Ovary (tissue), 9 donors: ENCODE data around the gene SLC38A10. TPM values are rescaled to one million over a fixed set of nuclear protein-coding genes. Genes with fewer than 3 reads are reported as not detected.

ENCODE experiments used
- DNase-seq, 5 donors: peaks; one replicate each; pipeline ENCODE4 v3.0.0-alpha.2; 2019 to 2020
- H3K27ac ChIP-seq, 2 donors: fragments of 200-600 bp; one replicate each; pipeline versions ENCODE4 v1.5.1 to v1.8.0; 2019 to 2022
- H3K27me3 ChIP-seq: fragments of 200-600 bp; one replicate; pipeline ENCODE4 v1.8.0; 2022
- H3K36me3 ChIP-seq: fragments of 200-600 bp; sonication (generic); one replicate; pipeline ENCODE4 v1.5.1; 2019
- H3K4me1 ChIP-seq: one replicate; pipeline ENCODE4 v1.8.1; 2013; ENCODE audit warnings: mild to moderate bottlenecking, moderate library complexity; ENCODE audit not compliant: insufficient read depth
- H3K4me3 ChIP-seq: fragments of 200-600 bp; sonication (generic); one replicate; pipeline ENCODE4 v1.5.1; 2017
- H3K9me3 ChIP-seq, 2 donors: fragments of 200-600 bp in 1 of 2; sonication (generic) in 1 of 2; one replicate each; pipeline versions ENCODE4 v1.5.1 to v1.8.1; 2013 to 2019; ENCODE audit warnings: mild to moderate bottlenecking in 1 of 2, moderate library complexity in 1 of 2
- EP300 ChIP-seq: sonication (generic); formaldehyde crosslinking; IDR thresholded peaks from one replicate; pipeline ENCODE4 v1.6.1; 2017; ENCODE audit warnings: antibody characterized with exemption
- POLR2A ChIP-seq: fragments of 450-650 bp; IDR thresholded peaks from one replicate; pipeline ENCODE4 v1.6.1; 2017; ENCODE audit warnings: antibody characterized with exemption, mild to moderate bottlenecking, moderate library complexity
- WGBS, 3 donors: extraction: QIAGEN DNeasy Blood & Tissue Kit in 1 of 3; methylation state at CpG; one replicate each; pipeline versions ENCODE4 v1.1.5 to v1.1.7; 2013 to 2017; 5-methylcytosine and 5-hydroxymethylcytosine counted together
- intact Hi-C, 4 donors: fragments of 100-400 bp; cut with DNase I; formaldehyde crosslinking; loops; one replicate each; pipeline versions ENCODE4 v1.11.0 to v1.15.1; 2022 to 2023
- polyA plus RNA-seq, 2 donors: library from polyadenylated mRNA; stranded (reverse); fragments of 200-250 nt in 1 of 2; fragments of 350-450 nt in 1 of 2; fragmentation: Illumina TruSeq in 1 of 2; extraction: RNeasy Lipid Tissue Mini Kit (QIAGEN cat#74804) in 1 of 2; gene quantifications; one replicate each; pipeline ENCODE4 v1.2.3, GENCODE V29; 2013 to 2014
- total RNA-seq, 7 donors: library from RNA; depleted of rRNA in 2 of 7; stranded (reverse); fragments of >200 nt in 2 of 7; fragmentation: NEBNext Ultra II Directional in 3 of 7; extraction: Animal tissue kit (Norgen Biotek cat#: 25700) in 3 of 7; gene quantifications; one replicate each; pipeline versions ENCODE4 v1.1.0 to v1.2.4, GENCODE V29; 2016 to 2023
- TF ChIP-seq, protein P1 (sequence below), 3 donors: fragments of 450-650 bp in 2 of 3; fragments of 200-600 bp in 1 of 3; IDR thresholded peaks; one replicate each; pipeline versions ENCODE4 v1.5.1 to v1.8.0; 2016 to 2022; ENCODE audit warnings: antibody characterized with exemption in 3 of 3, mild to moderate bottlenecking in 1 of 3
- donor health status: DM: no; HTN: no; CAD: no; lungs with moderate emphysema.
- donor health status: DM: no; HTN: no; CAD: no.
- donor health status: Bipolar disorder and iron deficiency.
- donor health status: DM: yes; HTN: yes; CAD: no.
- donor health status: DM: no; HTN: no; CAD: no.
- donor health status: DM: yes; HTN: yes; CAD: no.

SLC38A10 gene
- total and polyA plus RNA-seq, 9 donors, result 11.5 to 75.7 (median 64.3) TPM

DNA sequence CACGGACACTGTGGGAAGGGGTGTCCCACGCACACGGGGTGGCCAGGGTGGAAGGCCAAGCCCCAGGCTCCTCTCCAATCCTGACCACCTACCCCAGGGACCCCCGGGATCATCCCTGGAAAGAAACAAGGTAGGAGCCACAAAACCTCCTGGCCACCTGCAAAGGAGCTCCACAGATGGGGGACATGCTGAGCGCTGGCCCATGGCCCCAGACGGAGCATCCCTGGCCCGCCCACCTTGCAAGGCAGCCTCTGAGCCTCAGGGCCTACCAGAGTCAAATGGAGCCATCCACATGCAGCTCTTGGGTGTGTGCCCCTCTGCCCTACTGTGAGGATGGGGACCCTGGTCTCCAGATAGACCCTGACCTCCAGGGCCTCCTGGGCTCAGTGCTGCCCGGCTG lies 16.3 kb downstream of the SLC38A10 start:
- TF ChIP-seq EP300 (no peak), POLR2A (no peak)
- TF ChIP-seq, protein P1, sequence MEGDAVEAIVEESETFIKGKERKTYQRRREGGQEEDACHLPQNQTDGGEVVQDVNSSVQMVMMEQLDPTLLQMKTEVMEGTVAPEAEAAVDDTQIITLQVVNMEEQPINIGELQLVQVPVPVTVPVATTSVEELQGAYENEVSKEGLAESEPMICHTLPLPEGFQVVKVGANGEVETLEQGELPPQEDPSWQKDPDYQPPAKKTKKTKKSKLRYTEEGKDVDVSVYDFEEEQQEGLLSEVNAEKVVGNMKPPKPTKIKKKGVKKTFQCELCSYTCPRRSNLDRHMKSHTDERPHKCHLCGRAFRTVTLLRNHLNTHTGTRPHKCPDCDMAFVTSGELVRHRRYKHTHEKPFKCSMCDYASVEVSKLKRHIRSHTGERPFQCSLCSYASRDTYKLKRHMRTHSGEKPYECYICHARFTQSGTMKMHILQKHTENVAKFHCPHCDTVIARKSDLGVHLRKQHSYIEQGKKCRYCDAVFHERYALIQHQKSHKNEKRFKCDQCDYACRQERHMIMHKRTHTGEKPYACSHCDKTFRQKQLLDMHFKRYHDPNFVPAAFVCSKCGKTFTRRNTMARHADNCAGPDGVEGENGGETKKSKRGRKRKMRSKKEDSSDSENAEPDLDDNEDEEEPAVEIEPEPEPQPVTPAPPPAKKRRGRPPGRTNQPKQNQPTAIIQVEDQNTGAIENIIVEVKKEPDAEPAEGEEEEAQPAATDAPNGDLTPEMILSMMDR (IDR thresholded peaks at IDR 0.05), result no peak

DNA sequence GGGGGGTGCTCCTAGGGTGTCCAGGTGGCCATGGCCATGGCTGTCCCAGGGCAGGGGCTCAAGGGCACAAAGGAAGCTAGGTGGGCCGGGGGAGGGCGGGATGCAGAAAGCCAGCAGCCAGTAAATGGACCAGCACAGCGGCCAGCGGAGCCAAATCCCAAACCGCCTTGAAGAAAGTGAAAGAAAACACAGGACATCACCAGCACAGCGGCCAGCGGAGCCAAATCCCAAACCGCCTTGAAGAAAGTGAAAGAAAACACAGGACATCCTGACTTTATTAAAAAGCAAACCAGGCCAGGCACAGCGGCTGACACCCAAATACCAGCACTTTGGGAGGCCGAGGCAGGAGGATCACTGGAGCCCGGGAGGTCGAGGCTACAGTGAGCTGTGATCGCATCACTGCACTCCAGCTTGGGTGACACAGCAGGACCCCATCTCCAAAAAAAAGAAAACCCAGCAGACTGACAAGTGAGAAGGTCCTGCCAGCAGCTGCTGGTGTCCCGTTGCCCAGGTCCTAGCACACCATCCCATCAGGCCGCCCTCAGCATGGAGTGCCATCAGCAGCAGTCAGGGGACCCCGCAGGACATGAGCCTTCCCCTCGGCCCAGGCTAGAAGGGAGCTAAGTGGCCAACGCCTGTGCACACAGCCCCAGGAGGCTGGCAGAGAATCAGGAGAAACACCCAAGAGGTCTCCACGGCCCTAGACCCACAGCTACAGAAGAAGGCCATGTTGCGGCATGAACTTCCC lies 17.0 kb downstream of the SLC38A10 start:
- Histone ChIP-seq H3K27ac (peak overlapping the region; percentile 56 to 74), H3K4me1 (peaks cover 9% of the 10 kb centered on the region), H3K27me3 (no peaks in the 10 kb centered on the region), H3K9me3 (no peaks in the 10 kb centered on the region), H3K4me3 (no peak overlapping the region), H3K36me3 (no peaks in the 10 kb centered on the region)
- WGBS, 3 donors, result 30 to 50% (median 33%) methylated on average over 20 of the region's 20 CpGs
- peak in 3 of 5 donors; percentile 67 to 77 (median 68) for DNase-seq
- no peak for TF ChIP-seq POLR2A
- TF ChIP-seq EP300, result no peak
- TF ChIP-seq, protein P1 (IDR thresholded peaks at IDR 0.05), result no peak
- intact Hi-C loops, result no loop called here

More for the DNA sequence above, 16.3 kb downstream of the SLC38A10 start:
- no peaks in the 10 kb centered on the region for H3K9me3 ChIP-seq
- intact Hi-C loops, result no loop called here
- H3K4me3 ChIP-seq, result no peak overlapping the region
- H3K4me1 ChIP-seq, result peaks cover 9% of the 10 kb centered on the region
- DNase-seq, result no peak
- H3K27ac ChIP-seq, result peak overlapping the region; percentile 56 to 74
- 91 to 95% (median 94%) methylated on average over 8 of the region's 8 CpGs for WGBS, 3 donors
- H3K27me3 ChIP-seq, result no peaks in the 10 kb centered on the region
- H3K36me3 ChIP-seq, result no peaks in the 10 kb centered on the region

- TF ChIP-seq EP300, result no peak
- no peak for TF ChIP-seq POLR2A
- TF ChIP-seq, protein P1 (IDR thresholded peaks at IDR 0.05), result no peak
- 7 to 33% (median 8%) methylated on average over 16 to 18 of the region's 18 CpGs for WGBS, 3 donors
- Histone ChIP-seq H3K27me3 (no peaks in the 10 kb centered on the region), H3K4me3 (no peak overlapping the region), H3K9me3 (no peaks in the 10 kb centered on the region), H3K27ac (peak overlapping the region; percentile 56 to 74), H3K4me1 (peaks cover 9% of the 10 kb centered on the region), H3K36me3 (no peaks in the 10 kb centered on the region)
- intact Hi-C loops, result no loop called here
- peak; percentile 55 to 79 (median 65) for DNase-seq
Measured at GRCh38 chr17:81277421-81277820, 17.7 kb downstream of the SLC38A10 start.

DNA sequence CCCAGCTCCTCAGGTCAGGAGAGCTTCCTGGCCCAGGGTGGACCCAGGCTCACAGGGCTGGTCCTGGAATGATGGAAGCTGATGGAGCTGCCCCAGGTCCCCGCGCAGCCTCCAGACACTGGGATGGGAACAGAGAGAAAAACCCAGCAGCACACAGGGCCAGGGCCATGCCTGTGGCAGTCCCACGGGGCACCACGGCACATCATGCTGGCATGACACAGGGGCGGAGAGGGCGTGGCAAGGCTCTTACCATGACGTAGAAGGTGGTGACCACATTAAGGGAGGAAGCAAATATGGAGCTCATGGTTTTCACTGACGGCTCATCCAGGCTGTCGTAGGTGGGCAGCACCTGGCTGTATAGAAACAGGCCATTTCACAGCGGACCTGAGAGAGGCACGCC lies 18.3 kb downstream of the SLC38A10 start:
- WGBS, 3 donors, result 56 to 78% (median 60%) methylated on average over 11 of the region's 11 CpGs
- peak overlapping the region in 1 of 2 donors; percentile 74 for H3K27ac ChIP-seq
- no peak for TF ChIP-seq EP300
- TF ChIP-seq POLR2A, result no peak
- TF ChIP-seq, protein P1 (IDR thresholded peaks at IDR 0.05), result no peak
- no peak overlapping the region for H3K4me3 ChIP-seq
- intact Hi-C loops, result no loop called here
- no peak for DNase-seq
- no peaks in the 10 kb centered on the region for H3K36me3 ChIP-seq
- no peaks in the 10 kb centered on the region for H3K9me3 ChIP-seq
- H3K27me3 ChIP-seq, result no peaks in the 10 kb centered on the region
- peaks cover 9% of the 10 kb centered on the region for H3K4me1 ChIP-seq
